Left kidney (tissue), 2 donors: ENCODE results near the gene LRP10. TPM values are rescaled to one million over a fixed set of nuclear protein-coding genes. Genes with fewer than 3 reads are reported as not detected.
"Not testable (repeated sequence)": the region's sequence is repeated elsewhere in the genome, so short reads cannot be mapped to it uniquely, and the experiment has no call there.

ENCODE experiments used
- DNase-seq: peaks from one replicate; pipeline ENCODE4 v3.0.0-alpha.2; 2013
- polyA plus RNA-seq: library from polyadenylated mRNA; unstranded; fragments of 120-200 nt; gene quantifications from one replicate; pipeline ENCODE4 v1.2.1, GENCODE V29; 2013; ENCODE audit not compliant: insufficient read length

LRP10 gene
- polyA plus RNA-seq, 1 donor = 74.8 TPM

GRCh38 chr14:22886500-22887259 lies 15.1 kb downstream of the LRP10 start:
- DNase-seq = peak; percentile 86

- DNase-seq = peak; percentile 92
Observed at GRCh38 chr14:22887260-22887989, 15.9 kb downstream of the LRP10 start.

GRCh38 chr14:22887990-22888378 lies 16.4 kb downstream of the LRP10 start:
- no peak for DNase-seq

GRCh38 chr14:22888662-22889061 lies 17.1 kb downstream of the LRP10 start:
- DNase-seq = no peak

GRCh38 chr14:22890416-22890815 lies 18.9 kb downstream of the LRP10 start:
- no peak for DNase-seq

- DNase-seq = no peak
Observed at GRCh38 chr14:22892488-22892887, 20.9 kb downstream of the LRP10 start.

GRCh38 chr14:22893706-22894105 lies 22.2 kb downstream of the LRP10 start:
- DNase-seq = no peak

- no peak for DNase-seq
Observed at GRCh38 chr14:22895402-22895801, 23.9 kb downstream of the LRP10 start.

- no peak for DNase-seq
Observed at GRCh38 chr14:22896356-22896755, 24.8 kb downstream of the LRP10 start.

GRCh38 chr14:22896760-22897159 lies 25.2 kb downstream of the LRP10 start:
- DNase-seq = no peak

GRCh38 chr14:22897357-22897756 lies 25.8 kb downstream of the LRP10 start:
- DNase-seq = no peak

- no peak for DNase-seq
Observed at GRCh38 chr14:22898302-22899090, 27.0 kb downstream of the LRP10 start.

GRCh38 chr14:22900081-22900799 lies 28.7 kb downstream of the LRP10 start:
- peak; percentile 47 for DNase-seq

- DNase-seq = no peak
Observed at GRCh38 chr14:22901799-22902198, 30.3 kb downstream of the LRP10 start.

- no peak for DNase-seq
Observed at GRCh38 chr14:22903742-22904087, 32.2 kb downstream of the LRP10 start.

GRCh38 chr14:22905627-22906026 lies 34.1 kb downstream of the LRP10 start:
- no peak for DNase-seq

GRCh38 chr14:22906073-22906472 lies 34.5 kb downstream of the LRP10 start:
- no peak for DNase-seq

- DNase-seq = no peak
Observed at GRCh38 chr14:22907429-22907828, 35.9 kb downstream of the LRP10 start.

GRCh38 chr14:22908601-22909000 lies 37.1 kb downstream of the LRP10 start:
- DNase-seq = no peak

GRCh38 chr14:22910916-22911315 lies 39.4 kb downstream of the LRP10 start:
- no peak for DNase-seq

GRCh38 chr14:22914836-22915235 lies 43.3 kb downstream of the LRP10 start:
- not testable (repeated sequence) for DNase-seq

- no peak for DNase-seq
Observed at GRCh38 chr14:22915886-22916521, 44.5 kb downstream of the LRP10 start.
